Osteocyte (in vitro differentiated cells): Measurements from ENCODE around the gene ATP5MK. TPM values are rescaled to one million over a fixed set of nuclear protein-coding genes. Genes with fewer than 3 reads are reported as not detected.
"Not testable (repeated sequence)": the region's sequence is repeated elsewhere in the genome, so short reads cannot be mapped to it uniquely, and the experiment has no call there.

Source experiments
- DNase-seq: peaks from one replicate; pipeline ENCODE4 v3.0.0; 2021; ENCODE audit warnings: mixed read lengths; ENCODE audit not compliant: unreplicated experiment; ENCODE audit errors: extremely low spot score
- H3K27ac Mint-ChIP-seq: one replicate; pipeline ENCODE4 v1.8.0; 2021; ENCODE audit warnings: mild to moderate bottlenecking, mixed read lengths; ENCODE audit not compliant: unreplicated experiment
- H3K27me3 Mint-ChIP-seq: one replicate; pipeline ENCODE4 v1.8.0; 2021; ENCODE audit warnings: mixed read lengths; ENCODE audit not compliant: unreplicated experiment
- H3K36me3 Mint-ChIP-seq: one replicate; pipeline ENCODE4 v1.8.0; 2021; ENCODE audit warnings: mixed read lengths; ENCODE audit not compliant: unreplicated experiment
- H3K4me1 Mint-ChIP-seq: one replicate; pipeline ENCODE4 v1.8.0; 2021; ENCODE audit warnings: mixed read lengths; ENCODE audit not compliant: unreplicated experiment
- H3K4me3 Mint-ChIP-seq: one replicate; pipeline ENCODE4 v1.8.0; 2021; ENCODE audit warnings: mild to moderate bottlenecking, moderate library complexity, mixed read lengths; ENCODE audit not compliant: unreplicated experiment
- H3K9me3 Mint-ChIP-seq: one replicate; pipeline ENCODE4 v1.8.0; 2021; ENCODE audit warnings: mixed read lengths; ENCODE audit not compliant: unreplicated experiment
- CTCF ChIP-seq: fragments of 200-600 bp; sonication (generic); IDR thresholded peaks from 2 replicates; pipeline ENCODE4 v1.5.0; 2021; ENCODE audit warnings: antibody characterized with exemption, mild to moderate bottlenecking, moderate library complexity
- total RNA-seq: library from RNA; stranded (reverse); gene quantifications from 2 replicates; pipeline ENCODE4 v1.2.1, GENCODE V29; 2021

ATP5MK gene
- total RNA-seq, 1 donor from 2014 or later = 307 TPM

- H3K27me3 Mint-ChIP-seq = no peaks in the 10 kb centered on the region
- H3K4me1 Mint-ChIP-seq = no peaks in the 10 kb centered on the region
- no peak for DNase-seq
- peaks cover 67% of the 10 kb centered on the region for H3K36me3 Mint-ChIP-seq
- no peak overlapping the region for H3K27ac Mint-ChIP-seq
- no peaks in the 10 kb centered on the region for H3K9me3 Mint-ChIP-seq
- H3K4me3 Mint-ChIP-seq = no peak overlapping the region
- TF ChIP-seq CTCF = no peak
These were observed 22.8 kb upstream of the ATP5MK start for GRCh38 chr10:103419101-103419500.

GRCh38 chr10:103417601-103418000, 21.3 kb upstream of the ATP5MK start:
- no peak for TF ChIP-seq CTCF
- no peak overlapping the region for H3K27ac Mint-ChIP-seq
- no peaks in the 10 kb centered on the region for H3K4me1 Mint-ChIP-seq
- H3K4me3 Mint-ChIP-seq = no peak overlapping the region
- H3K27me3 Mint-ChIP-seq = no peaks in the 10 kb centered on the region
- DNase-seq = no peak
- H3K36me3 Mint-ChIP-seq = peaks cover 63% of the 10 kb centered on the region
- no peaks in the 10 kb centered on the region for H3K9me3 Mint-ChIP-seq

- not testable (repeated sequence) for DNase-seq, H3K27ac Mint-ChIP-seq, H3K4me3 Mint-ChIP-seq, H3K4me1 Mint-ChIP-seq, H3K27me3 Mint-ChIP-seq, H3K9me3 Mint-ChIP-seq
- H3K36me3 Mint-ChIP-seq = peaks cover 59% of the 10 kb centered on the region
These were observed 20.8 kb upstream of the ATP5MK start for GRCh38 chr10:103417148-103417469.

- Mint-ChIP-seq H3K27me3 (no peaks in the 10 kb centered on the region), H3K4me3 (no peak overlapping the region), H3K27ac (no peak overlapping the region), H3K36me3 (peaks cover 58% of the 10 kb centered on the region), H3K9me3 (no peaks in the 10 kb centered on the region), H3K4me1 (no peaks in the 10 kb centered on the region)
- TF ChIP-seq CTCF = peak; percentile 70
- DNase-seq = no peak
These were observed 20.3 kb upstream of the ATP5MK start for GRCh38 chr10:103416436-103417147.

DNA sequence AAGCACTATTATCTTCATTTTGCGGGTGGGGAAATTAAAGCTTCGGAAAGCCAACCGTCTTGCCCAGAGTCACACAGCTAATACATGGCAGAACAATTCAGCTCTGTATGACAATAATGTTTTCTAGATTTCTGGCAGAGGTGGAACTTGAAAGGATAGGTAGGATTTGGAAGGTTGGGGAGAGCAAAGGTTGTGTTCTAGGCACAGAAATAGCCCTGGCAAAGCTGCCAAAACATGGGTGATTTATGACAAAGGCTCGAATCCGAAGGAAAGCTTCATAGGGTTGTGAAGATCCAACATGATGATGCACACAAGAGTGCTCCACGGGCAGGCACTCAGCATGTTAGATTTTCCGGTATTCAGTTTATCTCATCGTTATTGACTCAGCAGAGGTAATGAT, 19.3 kb upstream of the ATP5MK start:
- Mint-ChIP-seq H3K9me3 (no peaks in the 10 kb centered on the region), H3K36me3 (peaks cover 56% of the 10 kb centered on the region), H3K4me3 (no peak overlapping the region), H3K4me1 (no peaks in the 10 kb centered on the region), H3K27ac (no peak overlapping the region), H3K27me3 (no peaks in the 10 kb centered on the region)
- DNase-seq = no peak
- no peak for TF ChIP-seq CTCF

DNA sequence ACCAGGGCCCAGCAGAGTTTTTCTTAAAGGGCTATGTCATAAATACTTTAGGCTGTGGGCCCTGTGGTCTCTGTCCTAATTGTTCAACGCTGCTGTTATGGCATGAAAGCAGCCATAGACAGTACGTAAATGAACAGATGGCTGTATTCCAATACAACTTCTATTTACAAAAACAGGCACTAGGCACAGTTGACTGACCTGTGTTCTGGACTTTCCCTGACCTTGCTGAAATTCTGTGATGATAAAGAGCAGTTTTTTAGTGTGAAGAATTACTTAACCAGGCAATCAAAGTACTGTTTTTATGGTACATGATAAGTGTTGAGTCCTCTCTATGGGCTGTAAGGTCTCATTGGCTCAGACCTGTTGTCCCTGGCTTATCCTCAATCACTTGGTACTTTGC, 17.3 kb upstream of the ATP5MK start:
- Mint-ChIP-seq H3K4me3 (no peak overlapping the region), H3K27ac (no peak overlapping the region), H3K27me3 (no peaks in the 10 kb centered on the region), H3K9me3 (no peaks in the 10 kb centered on the region), H3K36me3 (peaks cover 53% of the 10 kb centered on the region), H3K4me1 (no peaks in the 10 kb centered on the region)
- no peak for DNase-seq
- no peak for TF ChIP-seq CTCF
